ENCODE data around the gene DUSP2.

Gene DUSP2, protein sequence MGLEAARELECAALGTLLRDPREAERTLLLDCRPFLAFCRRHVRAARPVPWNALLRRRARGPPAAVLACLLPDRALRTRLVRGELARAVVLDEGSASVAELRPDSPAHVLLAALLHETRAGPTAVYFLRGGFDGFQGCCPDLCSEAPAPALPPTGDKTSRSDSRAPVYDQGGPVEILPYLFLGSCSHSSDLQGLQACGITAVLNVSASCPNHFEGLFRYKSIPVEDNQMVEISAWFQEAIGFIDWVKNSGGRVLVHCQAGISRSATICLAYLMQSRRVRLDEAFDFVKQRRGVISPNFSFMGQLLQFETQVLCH

GRCh38 chr2:96145036-96145847, at the start of gene DUSP2:
TSS of gene DUSP2 (minus strand) at chr2:96145440. CDS start at chr2:96145354, 86 bp downstream.
- Histone ChIP-seq H3K36me3 (ENCODE audit: control insufficient read depth, insufficient read depth, low read length) (no peaks in the 10 kb centered on the region), H3K4me1 (ENCODE audit: control insufficient read depth, insufficient read depth, low read length) (peaks cover 35% of the 10 kb centered on the region), H3K4me3 (ENCODE audit: low read length) (no peak within 1 kb of the TSS), H3K27me3 (ENCODE audit: control insufficient read depth, insufficient read depth, low read length) (no peaks in the 10 kb centered on the region), H3K9me3 (ENCODE audit: control insufficient read depth, low read length) (no peaks in the 10 kb centered on the region), H3K9ac (ENCODE audit: low read length) (peak within 1 kb of the TSS; percentile 55)

DNA sequence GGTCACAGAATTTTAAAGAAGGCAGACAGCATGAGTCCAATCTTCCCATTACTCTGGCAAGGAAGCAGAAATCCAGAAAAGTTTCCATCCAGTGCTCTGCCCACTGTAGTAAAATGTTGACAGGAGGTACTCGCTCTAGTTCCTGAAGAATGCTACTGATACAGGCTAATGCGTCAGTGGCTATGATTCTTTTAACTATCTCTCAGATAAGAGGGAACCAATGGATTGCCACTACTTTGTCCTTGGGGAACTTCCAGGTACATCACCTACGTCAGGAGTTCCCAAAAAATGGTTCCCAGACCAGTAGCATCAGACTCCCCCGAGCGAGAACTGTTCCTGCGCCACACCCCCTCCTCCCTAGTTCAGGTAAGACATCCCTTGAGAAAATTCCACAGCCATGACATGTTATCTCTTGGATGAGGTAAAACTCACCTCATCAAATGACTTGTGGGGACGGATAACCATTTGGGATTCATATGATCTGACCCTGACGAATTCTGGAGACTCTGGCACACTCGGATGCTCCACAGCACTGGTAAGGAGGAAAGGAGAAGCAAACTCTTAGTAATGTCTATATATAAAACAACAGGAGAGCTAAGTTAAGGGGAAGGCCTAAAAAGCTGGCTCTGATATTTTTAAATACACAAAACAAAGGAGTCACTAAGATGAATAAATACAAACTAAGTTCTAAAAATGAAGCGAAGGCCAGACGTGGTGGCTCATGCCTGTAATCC, 46.9 kb upstream of the DUSP2 start:
- Histone ChIP-seq H3K36me3 (ENCODE audit: control insufficient read depth, insufficient read depth, low read length) (peaks cover 2% of the 10 kb centered on the region), H3K4me3 (ENCODE audit: low read length) (no peak overlapping the region), H3K27me3 (ENCODE audit: control insufficient read depth, insufficient read depth, low read length) (no peaks in the 10 kb centered on the region), H3K4me1 (ENCODE audit: control insufficient read depth, insufficient read depth, low read length) (peaks cover 24% of the 10 kb centered on the region), H3K9ac (ENCODE audit: low read length) (no peak overlapping the region), H3K9me3 (ENCODE audit: control insufficient read depth, low read length) (no peaks in the 10 kb centered on the region)

DNA sequence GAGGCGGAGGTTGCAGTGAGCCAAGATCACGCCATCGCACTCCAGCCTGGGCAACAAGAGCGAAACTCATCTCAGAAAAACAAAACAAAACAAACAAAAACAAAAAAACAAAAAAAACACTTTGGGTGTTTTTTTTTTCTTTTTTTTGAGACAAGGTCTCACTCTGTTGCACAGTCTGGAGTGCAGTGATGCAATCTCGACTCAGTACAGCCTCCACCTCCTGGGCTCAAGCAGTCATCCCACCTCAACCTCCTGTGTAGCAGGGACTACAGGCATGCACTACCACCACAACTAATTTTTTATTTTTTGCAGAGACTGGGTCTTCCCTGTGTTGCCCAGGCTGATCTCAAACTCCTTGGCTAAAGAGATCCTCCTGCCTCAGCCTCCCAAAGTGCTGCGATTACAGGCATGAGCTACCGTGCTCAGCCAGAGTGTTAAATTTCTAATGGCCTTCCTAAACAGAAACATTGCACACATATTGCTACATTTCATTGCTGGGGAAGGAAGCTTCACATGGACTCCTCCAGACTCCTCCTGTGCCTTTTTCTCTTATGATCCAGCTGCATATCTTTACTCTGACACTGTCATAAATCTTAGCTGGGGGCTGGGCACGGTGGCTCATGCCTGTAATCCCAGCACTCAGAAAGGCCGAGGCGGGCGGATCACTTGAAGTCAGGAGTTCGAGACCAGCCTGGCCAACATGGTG, 43.7 kb upstream of the DUSP2 start:
- no peaks in the 10 kb centered on the region for H3K9me3 ChIP-seq (ENCODE audit: control insufficient read depth, low read length)
- H3K4me1 ChIP-seq (ENCODE audit: control insufficient read depth, insufficient read depth, low read length): peaks cover 16% of the 10 kb centered on the region

DNA sequence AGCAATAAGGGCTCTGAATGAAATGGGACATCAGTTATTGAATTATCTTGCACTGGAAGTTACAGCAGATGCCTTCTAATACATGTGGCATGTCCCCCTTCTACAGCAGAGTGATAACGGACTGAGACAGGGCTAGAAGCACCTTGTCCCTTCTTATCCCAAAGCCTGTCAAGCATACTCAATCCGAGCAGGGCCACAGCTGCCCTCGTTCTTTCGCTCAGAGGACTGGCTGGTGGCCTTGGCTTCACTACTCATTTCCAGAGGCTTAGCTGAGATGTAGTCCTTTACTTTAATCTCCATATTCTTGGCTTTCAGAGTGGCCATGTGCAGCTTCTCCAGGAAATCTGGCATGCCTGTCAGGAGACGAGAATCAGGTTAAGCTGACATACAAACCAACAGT, 41.3 kb upstream of the DUSP2 start:
- H3K9ac ChIP-seq (ENCODE audit: low read length): no peak overlapping the region
- H3K4me3 ChIP-seq (ENCODE audit: low read length): no peak overlapping the region
- H3K4me1 ChIP-seq (ENCODE audit: control insufficient read depth, insufficient read depth, low read length): peaks cover 16% of the 10 kb centered on the region
- no peaks in the 10 kb centered on the region for H3K9me3 ChIP-seq (ENCODE audit: control insufficient read depth, low read length)
- H3K36me3 ChIP-seq (ENCODE audit: control insufficient read depth, insufficient read depth, low read length): peaks cover 11% of the 10 kb centered on the region
- no peaks in the 10 kb centered on the region for H3K27me3 ChIP-seq (ENCODE audit: control insufficient read depth, insufficient read depth, low read length)

More for the DNA sequence above, 43.7 kb upstream of the DUSP2 start:
- Histone ChIP-seq H3K4me3 (ENCODE audit: low read length) (no peak overlapping the region), H3K27me3 (ENCODE audit: control insufficient read depth, insufficient read depth, low read length) (no peaks in the 10 kb centered on the region), H3K9ac (ENCODE audit: low read length) (no peak overlapping the region), H3K36me3 (ENCODE audit: control insufficient read depth, insufficient read depth, low read length) (peaks cover 11% of the 10 kb centered on the region)

DNA sequence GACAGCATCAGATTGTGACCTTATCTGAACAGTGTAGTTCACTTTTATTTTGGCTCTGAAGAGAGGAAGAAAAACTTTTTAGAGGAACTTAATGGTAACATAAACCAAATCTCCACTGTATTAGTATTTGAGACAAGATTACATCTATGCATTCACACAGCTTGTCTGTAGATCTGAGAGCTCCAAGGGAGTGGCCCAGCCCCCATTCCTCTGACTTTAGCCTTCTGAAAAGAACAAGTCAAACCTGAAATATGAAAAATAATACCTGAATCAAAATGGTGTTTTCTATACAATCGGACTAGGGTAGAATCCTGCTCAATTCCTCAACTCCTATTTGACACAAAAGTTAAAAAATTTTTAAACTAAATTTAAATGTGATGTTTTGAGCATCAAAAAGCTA, 40.3 kb upstream of the DUSP2 start:
- Histone ChIP-seq H3K27me3 (ENCODE audit: control insufficient read depth, insufficient read depth, low read length) (no peaks in the 10 kb centered on the region), H3K9me3 (ENCODE audit: control insufficient read depth, low read length) (no peaks in the 10 kb centered on the region), H3K4me3 (ENCODE audit: low read length) (no peak overlapping the region), H3K36me3 (ENCODE audit: control insufficient read depth, insufficient read depth, low read length) (peaks cover 11% of the 10 kb centered on the region), H3K9ac (ENCODE audit: low read length) (no peak overlapping the region), H3K4me1 (ENCODE audit: control insufficient read depth, insufficient read depth, low read length) (peaks cover 16% of the 10 kb centered on the region)

- peaks cover 11% of the 10 kb centered on the region for H3K36me3 ChIP-seq (ENCODE audit: control insufficient read depth, insufficient read depth, low read length)
- H3K9me3 ChIP-seq (ENCODE audit: control insufficient read depth, low read length): no peaks in the 10 kb centered on the region
- no peak overlapping the region for H3K4me3 ChIP-seq (ENCODE audit: low read length)
- H3K4me1 ChIP-seq (ENCODE audit: control insufficient read depth, insufficient read depth, low read length): peaks cover 16% of the 10 kb centered on the region
- H3K9ac ChIP-seq (ENCODE audit: low read length): no peak overlapping the region
- H3K27me3 ChIP-seq (ENCODE audit: control insufficient read depth, insufficient read depth, low read length): no peaks in the 10 kb centered on the region
These were observed 39.7 kb upstream of the DUSP2 start for GRCh38 chr2:96184989-96185388.

- Histone ChIP-seq H3K4me3 (ENCODE audit: low read length) (no peak overlapping the region), H3K4me1 (ENCODE audit: control insufficient read depth, insufficient read depth, low read length) (peaks cover 13% of the 10 kb centered on the region), H3K36me3 (ENCODE audit: control insufficient read depth, insufficient read depth, low read length) (peaks cover 11% of the 10 kb centered on the region), H3K9ac (ENCODE audit: low read length) (no peak overlapping the region), H3K27me3 (ENCODE audit: control insufficient read depth, insufficient read depth, low read length) (no peaks in the 10 kb centered on the region), H3K9me3 (ENCODE audit: control insufficient read depth, low read length) (no peaks in the 10 kb centered on the region)
These were observed 38.9 kb upstream of the DUSP2 start for GRCh38 chr2:96184188-96184587.

- no peaks in the 10 kb centered on the region for H3K4me1 ChIP-seq (ENCODE audit: control insufficient read depth, insufficient read depth, low read length)
- H3K4me3 ChIP-seq (ENCODE audit: low read length): no peak overlapping the region
- H3K27me3 ChIP-seq (ENCODE audit: control insufficient read depth, insufficient read depth, low read length): no peaks in the 10 kb centered on the region
- no peaks in the 10 kb centered on the region for H3K9me3 ChIP-seq (ENCODE audit: control insufficient read depth, low read length)
- H3K36me3 ChIP-seq (ENCODE audit: control insufficient read depth, insufficient read depth, low read length): peaks cover 8% of the 10 kb centered on the region
- no peak overlapping the region for H3K9ac ChIP-seq (ENCODE audit: low read length)
These were observed 36.3 kb upstream of the DUSP2 start for GRCh38 chr2:96181529-96181928.

DNA sequence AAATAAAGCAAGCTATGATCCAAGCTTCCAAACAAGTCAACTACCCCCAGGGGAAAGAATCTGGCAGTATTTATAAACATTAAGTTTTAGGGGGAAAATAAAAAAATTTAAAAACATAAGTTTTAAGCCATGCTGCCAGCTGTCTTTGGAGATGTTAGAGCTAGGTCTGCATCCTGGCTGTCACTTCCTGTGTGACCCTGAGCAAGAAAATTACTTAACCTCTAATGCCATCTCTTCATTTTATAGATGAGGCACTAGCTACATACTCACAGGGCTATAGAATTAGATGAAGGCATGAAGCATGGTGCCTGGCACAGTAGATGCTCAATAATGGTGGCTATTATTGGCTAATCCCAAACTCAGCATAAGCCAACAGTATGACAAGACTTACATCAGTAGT, 35.3 kb upstream of the DUSP2 start:
- Histone ChIP-seq H3K27me3 (ENCODE audit: control insufficient read depth, insufficient read depth, low read length) (no peaks in the 10 kb centered on the region), H3K4me3 (ENCODE audit: low read length) (no peak overlapping the region), H3K36me3 (ENCODE audit: control insufficient read depth, insufficient read depth, low read length) (peaks cover 8% of the 10 kb centered on the region), H3K4me1 (ENCODE audit: control insufficient read depth, insufficient read depth, low read length) (no peaks in the 10 kb centered on the region), H3K9ac (ENCODE audit: low read length) (no peak overlapping the region), H3K9me3 (ENCODE audit: control insufficient read depth, low read length) (no peaks in the 10 kb centered on the region)

DNA sequence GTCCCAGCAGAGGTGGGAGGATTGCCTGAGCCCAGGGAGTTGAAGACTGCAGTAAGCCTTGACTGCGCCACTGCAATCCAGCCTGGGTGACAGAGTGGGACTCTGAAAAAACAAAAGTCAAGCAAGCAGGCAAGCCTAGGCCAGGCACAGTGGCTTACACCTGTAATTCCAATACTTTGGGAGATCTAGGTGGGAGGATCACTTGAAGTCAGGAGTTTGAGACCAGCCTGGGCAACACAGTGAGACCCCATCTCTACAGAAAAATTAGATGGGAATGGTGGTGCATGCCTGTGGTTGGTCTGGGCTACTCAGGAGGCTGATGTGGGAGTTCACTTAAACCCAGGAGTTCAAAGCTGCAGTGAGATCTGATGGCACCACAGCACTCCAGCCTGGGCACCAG, 34.8 kb upstream of the DUSP2 start:
- H3K9me3 ChIP-seq (ENCODE audit: control insufficient read depth, low read length): no peaks in the 10 kb centered on the region
- no peaks in the 10 kb centered on the region for H3K27me3 ChIP-seq (ENCODE audit: control insufficient read depth, insufficient read depth, low read length)
- peaks cover 3% of the 10 kb centered on the region for H3K36me3 ChIP-seq (ENCODE audit: control insufficient read depth, insufficient read depth, low read length)
- no peak overlapping the region for H3K9ac ChIP-seq (ENCODE audit: low read length)
- H3K4me3 ChIP-seq (ENCODE audit: low read length): no peak overlapping the region
- H3K4me1 ChIP-seq (ENCODE audit: control insufficient read depth, insufficient read depth, low read length): no peaks in the 10 kb centered on the region

GRCh38 chr2:96176661-96177060, 31.4 kb upstream of the DUSP2 start:
- Histone ChIP-seq H3K27me3 (ENCODE audit: control insufficient read depth, insufficient read depth, low read length) (no peaks in the 10 kb centered on the region), H3K4me3 (ENCODE audit: low read length) (no peak overlapping the region), H3K9ac (ENCODE audit: low read length) (no peak overlapping the region), H3K9me3 (ENCODE audit: control insufficient read depth, low read length) (no peaks in the 10 kb centered on the region), H3K4me1 (ENCODE audit: control insufficient read depth, insufficient read depth, low read length) (no peaks in the 10 kb centered on the region), H3K36me3 (ENCODE audit: control insufficient read depth, insufficient read depth, low read length) (no peaks in the 10 kb centered on the region)
